HG03520 (cell line): ENCODE data around the gene HIGD1C.
"Not testable (repeated sequence)": the region's sequence is repeated elsewhere in the genome, so short reads cannot be mapped to it uniquely, and the experiment has no call there.

ENCODE experiments used
- ATAC-seq: cut with Tn5 transposase; IDR thresholded peaks from one replicate; pipeline ENCODE4 v1.9.1; 2021; ENCODE audit warnings: mild to moderate bottlenecking, moderate library complexity; ENCODE audit not compliant: unreplicated experiment

The HIGD1C gene

GRCh38 chr12:50952510-50952909, at the start of gene HIGD1C:
TSS of gene HIGD1C (plus strand) at chr12:50952544. CDS start at chr12:50953999, 1,455 bp downstream.
- ATAC-seq, result no peak

DNA sequence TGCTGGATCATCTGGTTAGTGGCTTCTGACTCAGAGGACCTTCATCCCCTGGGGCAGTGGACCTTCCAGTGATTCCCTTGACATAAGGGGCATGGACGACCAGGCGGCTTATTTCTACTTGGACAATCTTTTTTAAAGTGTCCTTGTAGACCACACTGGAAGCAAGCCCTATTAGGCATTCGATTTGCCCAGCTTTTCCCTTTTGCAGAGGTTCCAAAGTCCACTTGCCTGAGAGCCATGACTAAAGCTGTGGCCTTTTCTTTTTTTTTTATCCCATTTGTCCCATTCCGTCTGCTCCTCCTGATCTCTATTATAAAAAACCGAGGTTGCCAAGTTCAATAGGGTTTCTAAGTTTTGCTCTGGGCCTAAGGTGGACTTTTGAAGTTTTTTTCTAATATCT, 43.9 kb upstream of the HIGD1C start:
- not testable (repeated sequence) for ATAC-seq

- ATAC-seq, result not testable (repeated sequence)
Observed at GRCh38 chr12:50912361-50912760, 40.0 kb upstream of the HIGD1C start.

DNA sequence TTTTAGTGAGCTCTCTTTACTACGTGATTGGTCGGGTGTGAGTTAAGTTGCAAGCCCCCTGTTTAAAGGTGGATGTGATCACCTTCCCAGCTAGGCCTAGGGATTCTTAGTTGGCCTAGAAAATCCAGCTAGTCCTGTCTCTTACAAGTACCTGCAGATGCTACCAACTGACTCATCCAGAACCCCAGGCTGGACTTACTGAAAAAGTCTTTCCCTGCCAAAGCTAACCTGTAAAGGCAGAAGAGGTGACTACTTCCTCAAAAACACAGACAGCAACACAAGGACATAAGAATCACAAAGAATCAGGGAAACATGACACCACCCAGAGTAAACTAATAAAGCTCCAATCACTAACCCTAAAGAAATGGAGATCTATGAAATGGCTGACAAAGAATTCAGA, 39.1 kb upstream of the HIGD1C start:
- no peak for ATAC-seq

- no peak for ATAC-seq
Observed at GRCh38 chr12:50914872-50915484, 37.4 kb upstream of the HIGD1C start.

DNA sequence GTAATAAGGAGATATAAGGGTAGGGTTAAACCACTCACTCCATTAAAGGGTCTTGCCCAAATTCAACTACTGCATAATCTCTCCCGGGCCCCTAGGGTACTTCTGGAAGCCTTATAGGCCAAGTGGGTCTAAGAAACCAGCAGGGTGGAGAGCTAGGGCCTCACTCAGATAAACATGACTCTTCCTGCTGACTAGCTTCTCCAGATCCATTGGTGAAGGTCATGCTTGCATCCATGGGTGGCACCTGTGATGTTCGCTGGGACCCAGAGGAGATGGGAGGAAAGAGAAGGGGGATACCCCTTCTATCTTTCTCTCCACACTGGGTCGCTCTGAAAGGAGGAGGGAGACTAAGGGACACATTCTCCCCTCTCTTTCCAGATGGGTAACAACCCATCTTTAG, 36.1 kb upstream of the HIGD1C start:
- ATAC-seq, result no peak

- ATAC-seq, result no peak
Observed at GRCh38 chr12:50918584-50919316, 33.6 kb upstream of the HIGD1C start.

DNA sequence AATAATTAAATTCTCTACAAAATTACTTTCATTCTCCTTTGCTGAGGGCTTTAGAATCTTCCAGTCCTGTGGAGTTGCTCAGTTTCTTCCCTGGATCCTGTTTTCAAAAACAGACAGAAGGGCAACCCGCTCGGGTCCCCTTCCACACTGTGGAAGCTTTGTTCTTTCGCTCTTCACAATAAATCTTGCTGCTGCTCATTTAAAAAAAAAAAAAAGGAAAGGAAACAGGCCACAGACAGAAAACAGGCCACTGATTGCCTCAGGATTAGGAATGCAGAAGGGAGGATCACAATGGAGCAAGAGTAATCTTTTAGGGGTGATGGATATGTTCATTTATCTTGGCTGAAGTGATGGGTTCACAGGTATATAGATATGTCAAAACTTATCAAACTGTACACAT, 29.5 kb upstream of the HIGD1C start:
- ATAC-seq, result no peak

- ATAC-seq, result no peak
Observed at GRCh38 chr12:50923361-50924130, 28.8 kb upstream of the HIGD1C start.

- no peak for ATAC-seq
Observed at GRCh38 chr12:50924131-50924438, 28.3 kb upstream of the HIGD1C start.

DNA sequence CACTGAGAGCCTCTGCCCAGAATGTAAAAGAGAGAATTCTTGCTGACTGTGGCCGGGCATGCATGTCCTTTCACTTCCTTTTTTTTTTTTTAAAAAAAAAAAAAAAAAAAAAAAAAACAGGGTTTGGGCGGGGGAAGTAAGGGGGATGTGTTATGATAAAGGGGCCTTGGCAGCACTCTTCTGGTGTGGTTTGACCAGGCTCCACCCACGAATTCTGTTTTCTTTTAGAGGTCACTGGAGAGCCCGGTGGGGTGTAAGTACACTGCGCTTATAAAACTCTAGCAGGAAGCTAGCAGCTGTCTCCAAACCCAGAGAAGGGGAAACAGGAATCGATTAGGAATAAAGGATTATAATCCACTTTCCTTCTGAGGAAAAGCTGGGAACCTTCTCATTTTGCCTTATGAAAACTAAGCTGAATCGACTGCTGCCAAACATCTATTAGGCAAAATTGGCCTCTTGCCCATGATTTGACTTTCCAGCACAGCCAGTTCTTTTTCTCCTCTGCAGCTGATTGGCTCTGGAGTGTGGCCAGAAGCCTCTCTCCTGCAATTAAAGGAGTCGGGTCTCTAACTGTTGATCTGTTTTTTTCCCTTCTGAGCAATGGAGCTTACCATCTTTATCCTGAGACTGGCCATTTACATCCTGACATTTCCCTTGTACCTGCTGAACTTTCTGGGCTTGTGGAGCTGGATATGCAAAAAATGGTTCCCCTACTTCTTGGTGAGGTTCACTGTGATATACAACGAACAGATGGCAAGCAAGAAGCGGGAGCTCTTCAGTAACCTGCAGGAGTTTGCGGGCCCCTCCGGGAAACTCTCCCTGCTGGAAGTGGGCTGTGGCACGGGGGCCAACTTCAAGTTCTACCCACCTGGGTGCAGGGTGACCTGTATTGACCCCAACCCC, 27.7 kb upstream of the HIGD1C start:
- ATAC-seq, result peak; percentile 87

DNA sequence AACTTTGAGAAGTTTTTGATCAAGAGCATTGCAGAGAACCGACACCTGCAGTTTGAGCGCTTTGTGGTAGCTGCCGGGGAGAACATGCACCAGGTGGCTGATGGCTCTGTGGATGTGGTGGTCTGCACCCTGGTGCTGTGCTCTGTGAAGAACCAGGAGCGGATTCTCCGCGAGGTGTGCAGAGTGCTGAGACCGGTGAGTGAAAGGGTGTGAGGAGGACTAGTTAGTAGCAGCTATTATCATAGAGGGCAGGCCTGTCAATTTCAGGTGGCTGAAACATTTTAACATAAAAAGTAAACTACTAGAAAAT, 27.0 kb upstream of the HIGD1C start:
- ATAC-seq, result no peak

- ATAC-seq, result no peak
Observed at GRCh38 chr12:50925920-50926319, 26.4 kb upstream of the HIGD1C start.

DNA sequence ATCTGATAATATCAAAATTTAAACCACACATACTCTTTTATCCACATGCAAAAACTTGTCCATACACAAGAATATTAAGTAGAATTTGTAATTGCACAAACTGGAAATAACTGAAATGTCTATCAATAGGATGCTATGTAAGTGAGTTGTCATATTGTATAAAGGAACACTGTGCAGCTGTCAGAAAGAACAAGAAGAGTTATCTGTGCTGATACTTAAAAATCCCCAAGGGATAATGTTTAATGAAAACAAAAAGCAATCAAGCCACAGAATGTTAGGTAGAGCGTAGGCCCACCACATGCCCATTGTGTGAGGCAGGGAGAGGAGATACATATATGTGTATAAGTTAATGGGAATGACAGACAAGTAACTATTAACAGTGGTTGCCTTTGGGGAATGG, 25.9 kb upstream of the HIGD1C start:
- ATAC-seq, result no peak

DNA sequence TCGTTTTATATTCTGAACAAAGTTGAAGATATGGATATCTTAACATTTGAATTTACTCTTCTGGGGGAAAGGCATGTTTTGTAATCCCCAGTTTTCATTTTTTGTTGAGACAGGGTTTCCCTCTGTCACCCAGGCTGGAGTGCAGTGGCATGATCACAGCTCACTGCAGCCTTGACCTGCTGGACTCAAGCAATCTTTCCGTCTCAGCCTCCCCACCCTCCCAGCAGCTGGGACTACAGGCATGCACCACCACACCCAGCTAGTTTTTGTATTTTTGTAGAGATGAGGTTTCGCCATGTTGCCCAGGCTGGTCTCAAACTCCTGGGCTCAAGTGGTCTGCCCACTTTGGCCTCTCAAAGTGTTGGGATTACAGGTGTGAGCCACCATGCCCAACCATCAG, 25.4 kb upstream of the HIGD1C start:
- ATAC-seq, result not testable (repeated sequence)

GRCh38 chr12:50927356-50927755, 25.0 kb upstream of the HIGD1C start:
- ATAC-seq, result no peak

DNA sequence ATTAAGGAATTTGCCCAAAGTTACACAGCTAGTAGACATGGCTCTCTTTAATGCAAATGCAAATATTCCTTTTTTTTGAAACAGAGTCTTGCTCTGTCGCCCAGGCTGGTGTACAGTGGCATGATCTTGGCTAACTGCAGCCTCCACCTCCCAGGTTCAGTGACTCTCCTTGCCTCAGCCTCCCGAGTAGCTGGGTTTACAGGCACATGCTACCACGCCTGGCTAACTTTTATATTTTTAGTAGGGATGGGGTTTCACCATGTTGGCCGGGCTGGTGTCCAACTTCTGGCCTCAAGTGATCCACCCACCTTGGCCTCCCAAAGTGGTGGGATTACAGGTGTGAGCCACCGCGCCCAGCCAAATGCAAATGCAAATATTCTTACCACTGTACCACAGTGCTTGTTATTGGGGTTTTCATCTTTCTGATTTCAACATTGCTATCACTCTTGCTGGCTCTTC, 24.5 kb upstream of the HIGD1C start:
- ATAC-seq, result no peak

GRCh38 chr12:50928392-50928791, 24.0 kb upstream of the HIGD1C start:
- ATAC-seq, result no peak

GRCh38 chr12:50929831-50930230, 22.5 kb upstream of the HIGD1C start:
- no peak for ATAC-seq

- not testable (repeated sequence) for ATAC-seq
Observed at GRCh38 chr12:50930477-50930876, 21.9 kb upstream of the HIGD1C start.

DNA sequence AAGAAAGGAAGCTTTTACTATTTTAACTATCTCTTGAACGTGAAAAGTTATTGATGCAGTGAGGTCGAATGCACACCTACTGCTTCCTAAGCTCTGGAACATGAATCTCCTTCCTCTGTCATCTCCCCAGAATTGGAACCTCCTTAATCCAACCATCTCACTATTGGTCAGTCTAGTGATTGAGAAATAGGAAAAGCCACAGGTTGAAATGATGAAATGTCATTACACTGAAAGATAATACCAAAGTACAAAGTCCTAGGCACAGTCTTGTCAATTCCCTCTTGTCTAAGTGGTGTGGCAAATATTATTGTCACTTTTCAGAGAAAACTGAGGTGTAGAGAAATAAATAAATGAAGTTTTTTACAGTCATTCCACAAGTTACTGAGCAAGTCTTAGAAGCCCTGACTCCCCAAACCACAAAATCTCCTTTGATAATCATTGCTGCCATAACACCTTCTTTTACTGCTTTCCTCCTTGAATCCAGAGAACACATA, 19.5 kb upstream of the HIGD1C start:
- no peak for ATAC-seq
